Endodermal cell (in vitro differentiated cells): ENCODE data around the gene IL36G. TPM values are rescaled to one million over a fixed set of nuclear protein-coding genes. Genes with fewer than 3 reads are reported as not detected.
A peak's percentile ranks its signal among the peaks of the same experiment; 100 is the strongest.

Experiments
- DNase-seq: peaks from one replicate; pipeline ENCODE4 v3.0.0-alpha.2; 2017
- H3K27ac ChIP-seq: 2 replicates; pipeline ENCODE4 v1.5.1; 2013; ENCODE audit warnings: mild to moderate bottlenecking, low read depth, low read length, moderate library complexity
- H3K27me3 ChIP-seq: 2 replicates; pipeline ENCODE4 v1.6.1; 2013; ENCODE audit warnings: mild to moderate bottlenecking, low read length, moderate library complexity; ENCODE audit not compliant: insufficient read depth, control insufficient read depth, poor library complexity, severe bottlenecking
- H3K36me3 ChIP-seq: 2 replicates; pipeline ENCODE4 v1.7.0; 2013; ENCODE audit warnings: mild to moderate bottlenecking, low read length, moderate library complexity; ENCODE audit not compliant: control insufficient read depth, insufficient read depth
- H3K4me1 ChIP-seq: one replicate; pipeline ENCODE4 v1.7.0; 2013; ENCODE audit warnings: low read length; ENCODE audit not compliant: control insufficient read depth, insufficient read depth
- H3K4me3 ChIP-seq: 2 replicates; pipeline ENCODE4 v1.5.1; 2013; ENCODE audit warnings: mild to moderate bottlenecking, low read length, moderate library complexity
- H3K9ac ChIP-seq: 2 replicates; pipeline ENCODE4 v1.6.1; 2013; ENCODE audit warnings: mild to moderate bottlenecking, low read length, moderate library complexity; ENCODE audit not compliant: poor library complexity, severe bottlenecking; ENCODE audit errors: extremely low read depth
- H3K9me3 ChIP-seq: 2 replicates; pipeline ENCODE4 v1.6.1; 2013; ENCODE audit warnings: mild to moderate bottlenecking, low read length, moderate library complexity; ENCODE audit not compliant: control insufficient read depth
- H3K27ac Mint-ChIP-seq: 2 replicates; pipeline ENCODE4 v1.8.0; 2020; ENCODE audit warnings: mixed read lengths
- H3K27me3 Mint-ChIP-seq: 2 replicates; pipeline ENCODE4 v1.8.0; 2021; ENCODE audit warnings: mild to moderate bottlenecking, mixed read lengths; ENCODE audit not compliant: insufficient read depth
- H3K36me3 Mint-ChIP-seq: 2 replicates; pipeline ENCODE4 v1.8.0; 2020; ENCODE audit warnings: low read depth, mixed read lengths
- H3K4me1 Mint-ChIP-seq: 2 replicates; pipeline ENCODE4 v1.8.0; 2020; ENCODE audit warnings: mixed read lengths
- H3K4me3 Mint-ChIP-seq: 2 replicates; pipeline ENCODE4 v1.8.0; 2020; ENCODE audit warnings: mild to moderate bottlenecking, moderate library complexity, mixed read lengths
- H3K9me3 Mint-ChIP-seq: 2 replicates; pipeline ENCODE4 v1.8.0; 2020; ENCODE audit warnings: mild to moderate bottlenecking, mixed read lengths
- CTCF ChIP-seq: fragments of 200-600 bp; sonication (generic); conservative IDR thresholded peaks from 2 replicates; pipeline ENCODE4 v1.5.0; 2021; ENCODE audit warnings: antibody characterized with exemption, mild to moderate bottlenecking
- WGBS, 2 experiments: methylation state at CpG; one replicate each; pipeline versions ENCODE4 v1.1.5 to v1.1.7; 2013; ENCODE audit warnings: missing lambda C conversion rate in 2 of 2, mixed read lengths in 1 of 2; ENCODE audit not compliant: insufficient coverage in 1 of 2, insufficient read length in 1 of 2; 5-methylcytosine and 5-hydroxymethylcytosine counted together
- total RNA-seq, 2 donors: library from RNA; stranded (reverse); fragmentation: NEBNext Ultra II Directional in 1 of 2; extraction: Animal tissue kit (Norgen Biotek cat#: 25700) in 1 of 2; gene quantifications; 2 replicates in 1 of 2; 3 replicates in 1 of 2; pipeline ENCODE4 v1.2.1, GENCODE V29; 2021

IL36G gene
- total RNA-seq, 2 donors from 2014 or later = not detected

DNA sequence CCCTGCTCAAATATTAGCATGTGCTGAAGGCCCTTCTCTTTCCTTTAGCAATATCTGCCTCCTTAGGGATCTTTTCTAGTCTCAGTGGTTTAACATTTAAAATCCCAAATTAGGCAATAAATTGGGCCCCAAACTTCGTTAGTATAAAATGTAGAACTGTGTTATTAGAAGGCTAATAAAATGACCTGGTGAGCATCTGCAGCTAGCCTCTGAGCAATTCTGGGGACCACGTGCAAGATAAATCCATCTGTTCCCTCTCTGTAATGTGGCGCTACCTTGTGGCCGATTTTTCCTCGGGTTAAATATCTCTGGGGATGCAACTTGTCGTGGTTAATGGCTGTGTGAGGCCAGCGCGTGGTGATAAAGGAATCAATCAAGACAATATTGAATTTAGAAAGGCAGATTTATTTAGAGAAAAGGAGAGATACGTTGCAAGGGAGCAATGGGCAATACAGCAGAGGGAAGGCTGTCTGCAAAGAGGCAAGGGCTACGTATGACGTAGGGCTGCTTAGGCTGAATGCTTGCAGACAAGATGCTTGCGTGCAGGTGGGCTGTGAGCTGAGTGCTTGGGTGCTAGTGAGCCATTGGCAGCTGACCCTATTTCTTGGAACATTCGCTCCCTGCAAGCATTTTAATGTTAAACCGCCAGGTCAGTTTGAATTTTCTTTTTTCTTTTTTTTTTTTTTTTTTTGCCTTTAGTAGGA is 18.5 kb upstream of the IL36G start:
- H3K27ac ChIP-seq = no peak overlapping the region
- no peaks in the 10 kb centered on the region for H3K36me3 Mint-ChIP-seq
- no peaks in the 10 kb centered on the region for H3K27me3 Mint-ChIP-seq
- no peaks in the 10 kb centered on the region for H3K36me3 ChIP-seq
- peak; percentile 65 for TF ChIP-seq CTCF
- H3K4me1 ChIP-seq = no peaks in the 10 kb centered on the region
- peaks cover 13% of the 10 kb centered on the region for H3K27me3 ChIP-seq
- H3K9me3 Mint-ChIP-seq = no peaks in the 10 kb centered on the region
- H3K9me3 ChIP-seq = no peaks in the 10 kb centered on the region
- H3K9ac ChIP-seq = no peak overlapping the region
- no peak overlapping the region for H3K27ac Mint-ChIP-seq
- H3K4me1 Mint-ChIP-seq = no peaks in the 10 kb centered on the region
- no peak overlapping the region for H3K4me3 Mint-ChIP-seq
- WGBS, 2 experiments = 81 to 84% methylated on average over 14 of the region's 14 CpGs
- peak; percentile 74 for DNase-seq
- no peak overlapping the region for H3K4me3 ChIP-seq

GRCh38 chr2:112960230-112960825 is 17.5 kb upstream of the IL36G start:
- no peaks in the 10 kb centered on the region for H3K27me3 Mint-ChIP-seq
- no peaks in the 10 kb centered on the region for H3K9me3 Mint-ChIP-seq
- H3K4me1 Mint-ChIP-seq = no peaks in the 10 kb centered on the region
- no peak for DNase-seq
- no peak overlapping the region for H3K4me3 ChIP-seq
- H3K9ac ChIP-seq = no peak overlapping the region
- 68 to 92% methylated on average over 1 to 2 of the region's 2 CpGs for WGBS, 2 experiments
- peak; percentile 63 for TF ChIP-seq CTCF
- no peaks in the 10 kb centered on the region for H3K4me1 ChIP-seq
- no peak overlapping the region for H3K27ac ChIP-seq
- H3K4me3 Mint-ChIP-seq = no peak overlapping the region
- no peaks in the 10 kb centered on the region for H3K9me3 ChIP-seq
- H3K27ac Mint-ChIP-seq = no peak overlapping the region
- peaks cover 10% of the 10 kb centered on the region for H3K27me3 ChIP-seq
- no peaks in the 10 kb centered on the region for H3K36me3 ChIP-seq
- H3K36me3 Mint-ChIP-seq = no peaks in the 10 kb centered on the region

DNA sequence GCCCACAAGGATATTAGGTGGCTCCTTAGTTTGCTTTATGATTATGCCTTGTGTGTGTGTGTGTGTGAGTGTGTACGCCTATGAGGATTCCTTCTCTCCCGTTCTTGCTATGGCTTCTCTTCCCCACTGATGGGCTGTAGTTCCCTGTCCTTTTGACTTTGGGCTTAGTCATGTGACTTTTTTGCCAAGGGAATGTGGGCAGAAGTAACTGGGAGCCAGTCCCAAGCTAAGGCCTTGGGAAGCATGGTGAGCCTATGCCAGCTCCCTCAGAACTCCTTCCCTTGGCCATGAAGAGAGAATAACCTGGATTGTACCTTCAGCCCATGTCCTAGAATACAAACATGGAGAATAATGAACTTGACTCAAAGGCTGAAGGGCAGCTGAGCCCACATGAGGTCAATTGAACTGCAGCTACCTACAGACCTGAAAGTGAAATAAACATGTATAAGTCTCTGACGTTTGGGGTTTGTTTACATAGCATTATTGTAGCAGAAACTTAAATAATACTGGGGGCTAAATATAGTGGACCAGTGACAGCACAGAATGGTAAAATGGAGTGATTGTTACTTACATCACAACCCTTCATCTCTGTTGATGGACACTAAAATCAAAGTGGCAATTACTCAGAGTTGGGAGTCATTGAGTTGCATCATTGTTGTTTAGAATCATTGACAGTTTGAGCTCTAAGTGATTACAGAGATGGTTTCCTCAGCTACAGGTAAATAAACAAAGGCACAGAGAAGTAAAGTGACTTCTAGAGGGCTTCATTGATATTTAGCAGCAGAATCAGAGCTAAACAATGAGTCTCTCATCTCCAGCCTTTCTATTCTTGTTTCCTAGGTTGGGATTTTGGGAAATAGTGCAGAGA is 15.3 kb upstream of the IL36G start:
- no peak for TF ChIP-seq CTCF
- H3K9me3 Mint-ChIP-seq = no peaks in the 10 kb centered on the region
- H3K27me3 Mint-ChIP-seq = peaks cover 3% of the 10 kb centered on the region
- H3K4me1 ChIP-seq = no peaks in the 10 kb centered on the region
- H3K36me3 Mint-ChIP-seq = no peaks in the 10 kb centered on the region
- no peaks in the 10 kb centered on the region for H3K9me3 ChIP-seq
- no peak overlapping the region for H3K27ac Mint-ChIP-seq
- no peak overlapping the region for H3K4me3 ChIP-seq
- 94 to 100% methylated on average over 1 to 3 of the region's 3 CpGs for WGBS, 2 experiments
- H3K36me3 ChIP-seq = no peaks in the 10 kb centered on the region
- DNase-seq = no peak
- no peaks in the 10 kb centered on the region for H3K4me1 Mint-ChIP-seq
- peaks cover 24% of the 10 kb centered on the region for H3K27me3 ChIP-seq
- H3K9ac ChIP-seq = no peak overlapping the region
- H3K4me3 Mint-ChIP-seq = no peak overlapping the region
- H3K27ac ChIP-seq = no peak overlapping the region
